WTC11 (cell line): ENCODE measurements around the gene ARHGAP26. TPM values are rescaled to one million over a fixed set of nuclear protein-coding genes. Genes with fewer than 3 reads are reported as not detected.

Experiments used
- ATAC-seq: fragments of 200-7000 bp; cut with Tn5 transposase; 2 replicates; pipeline ENCODE4 v1.10.0; 2021; ENCODE audit warnings: mild to moderate bottlenecking, moderate library complexity
- CTCF ChIA-PET: fragments of 300-600 bp; sonication (Branson Sonifier 250); formaldehyde crosslinking; loops from one replicate; lab custom pipeline; 2021; ENCODE audit warnings: antibody characterized with exemption; lab: Charles Lee
- POLR2A ChIA-PET: fragments of 350-600 bp; sonication (Branson Sonifier 250); formaldehyde crosslinking; loops from one replicate; lab custom pipeline; 2021; ENCODE audit warnings: antibody characterized with exemption; lab: Charles Lee
- DNase-seq: peaks from one replicate; pipeline ENCODE4 v3.0.0; 2021; ENCODE audit warnings: low spot score
- H3K27ac Mint-ChIP-seq: 2 replicates; pipeline ENCODE4 v1.8.0; 2021; ENCODE audit warnings: mixed read lengths
- H3K27me3 Mint-ChIP-seq: 2 replicates; pipeline ENCODE4 v1.8.0; 2021; ENCODE audit warnings: low read depth, mild to moderate bottlenecking, moderate library complexity, mixed read lengths
- H3K36me3 Mint-ChIP-seq: 2 replicates; pipeline ENCODE4 v1.8.0; 2021; ENCODE audit warnings: mixed read lengths
- H3K4me1 Mint-ChIP-seq: 2 replicates; pipeline ENCODE4 v1.8.0; 2022; ENCODE audit warnings: mixed read lengths
- H3K4me3 Mint-ChIP-seq: 2 replicates; pipeline ENCODE4 v1.8.0; 2021; ENCODE audit warnings: mild to moderate bottlenecking, moderate library complexity, mixed read lengths
- H3K9me3 Mint-ChIP-seq: 2 replicates; pipeline ENCODE4 v1.8.0; 2021; ENCODE audit warnings: mixed read lengths
- ERG ChIP-seq: fragments of 250-450 bp; sonication (Bioruptor Pico); IDR thresholded peaks from 2 replicates; pipeline ENCODE4 v1.8.0; 2021; ENCODE audit warnings: mild to moderate bottlenecking
- GABPB1 ChIP-seq: sonication (generic); formaldehyde crosslinking; IDR thresholded peaks from 2 replicates; pipeline ENCODE4 v1.8.1; 2023; ENCODE audit warnings: mild to moderate bottlenecking, missing genetic modification reagents
- GTF2I ChIP-seq: fragments of 250-450 bp; sonication (Bioruptor Pico); conservative IDR thresholded peaks from 2 replicates; pipeline ENCODE4 v1.4.0; 2021; ENCODE audit warnings: mild to moderate bottlenecking
- HMGA2 ChIP-seq: fragments of 250-450 bp; sonication (Bioruptor Pico); IDR thresholded peaks from 2 replicates; pipeline ENCODE4 v1.4.0; 2021; ENCODE audit warnings: mild to moderate bottlenecking, moderate library complexity
- JAZF1 ChIP-seq: fragments of 250-450 bp; sonication (Bioruptor Pico); IDR thresholded peaks from 2 replicates; pipeline ENCODE4 v1.9.0; 2021; ENCODE audit warnings: moderate library complexity, mild to moderate bottlenecking, inconsistent platforms
- KAT7 ChIP-seq: sonication (generic); formaldehyde crosslinking; IDR thresholded peaks from 2 replicates; pipeline ENCODE4 v1.8.1; 2023; ENCODE audit warnings: missing genetic modification reagents, mild to moderate bottlenecking, borderline replicate concordance
- NR3C1 ChIP-seq: sonication (generic); formaldehyde crosslinking; conservative IDR thresholded peaks from 2 replicates; pipeline ENCODE4 v1.8.1; 2023; ENCODE audit warnings: low read depth, mild to moderate bottlenecking, missing genetic modification reagents
- PRDM15 ChIP-seq: sonication (generic); formaldehyde crosslinking; IDR thresholded peaks from 2 replicates; pipeline ENCODE4 v1.8.0; 2022; ENCODE audit warnings: missing genetic modification reagents
- RELA ChIP-seq: sonication (generic); formaldehyde crosslinking; IDR thresholded peaks from 2 replicates; pipeline ENCODE4 v1.8.1; 2022; ENCODE audit warnings: missing genetic modification reagents, mild to moderate bottlenecking, borderline replicate concordance
- SP1 ChIP-seq: sonication (generic); formaldehyde crosslinking; conservative IDR thresholded peaks from 2 replicates; pipeline ENCODE4 v1.8.1; 2022; ENCODE audit warnings: missing genetic modification reagents
- STAT6 ChIP-seq: sonication (generic); formaldehyde crosslinking; conservative IDR thresholded peaks from 2 replicates; pipeline ENCODE4 v1.8.1; 2023; ENCODE audit warnings: mild to moderate bottlenecking, low read depth, missing genetic modification reagents, moderate library complexity
- TEAD4 ChIP-seq: sonication (generic); formaldehyde crosslinking; IDR thresholded peaks from 2 replicates; pipeline ENCODE4 v1.8.0; 2022; ENCODE audit warnings: mild to moderate bottlenecking, missing genetic modification reagents
- ZBTB43 ChIP-seq: sonication (generic); formaldehyde crosslinking; IDR thresholded peaks from 2 replicates; pipeline ENCODE4 v1.8.1; 2023; ENCODE audit warnings: mild to moderate bottlenecking, missing genetic modification reagents
- ZMAT4 ChIP-seq: fragments of 250-450 bp; sonication (Bioruptor Pico); IDR thresholded peaks from 2 replicates; pipeline ENCODE4 v1.9.0; 2021; ENCODE audit warnings: mild to moderate bottlenecking
- ZNF423 ChIP-seq: fragments of 250-450 bp; sonication (Bioruptor Pico); IDR thresholded peaks from 2 replicates; pipeline ENCODE4 v2.1.2; 2022; ENCODE audit warnings: mild to moderate bottlenecking, moderate library complexity
- ZNF425 ChIP-seq: fragments of 250-450 bp; sonication (Bioruptor Pico); conservative IDR thresholded peaks from 2 replicates; pipeline ENCODE4 v1.9.0; 2021; ENCODE audit warnings: mild to moderate bottlenecking
- total RNA-seq: library from RNA; stranded (reverse); gene quantifications from 3 replicates; pipeline ENCODE4 v1.2.3, GENCODE V29; 2021

The ARHGAP26 gene
- total RNA-seq, 1 experiment from 2014 or later = 22.3 TPM

- TF ChIP-seq ZBTB43 (no peak), JAZF1 (CRISPR knock-in tag) (no peak), ZNF423 (CRISPR knock-in tag) (no peak), RELA (CRISPR knock-in tag) (no peak)
Observed at GRCh38 chr5:143226361-143226760, 456.2 kb downstream of the ARHGAP26 start (continued).

GRCh38 chr5:143226872-143227271, 456.7 kb downstream of the ARHGAP26 start:
- no peak for TF ChIP-seq GTF2I (CRISPR knock-in tag)
- no peak for TF ChIP-seq KAT7 (CRISPR knock-in tag)
- TF ChIP-seq JAZF1 (CRISPR knock-in tag) = no peak
- CTCF ChIA-PET = interaction anchor here (2.0 kb wide), 1 partner anchor 17 kb away, joined by 5 read pairs; no protein-coding TSS in a partner anchor
- Mint-ChIP-seq H3K36me3 (no peaks in the 10 kb centered on the region), H3K4me3 (no peak overlapping the region), H3K27me3 (no peaks in the 10 kb centered on the region), H3K27ac (no peak overlapping the region), H3K9me3 (no peaks in the 10 kb centered on the region), H3K4me1 (peaks cover 10% of the 10 kb centered on the region)
- no peak for DNase-seq
- no peak for ATAC-seq
- POLR2A ChIA-PET = interaction anchor here (0.5 to 0.6 kb wide), 2 partner anchors 14 to 126 kb away, joined by 3 read pairs; no protein-coding TSS in a partner anchor

- no peak overlapping the region for H3K4me3 Mint-ChIP-seq
- DNase-seq (no peak), ATAC-seq (no peak)
- H3K27me3 Mint-ChIP-seq = no peaks in the 10 kb centered on the region
- ChIA-PET CTCF (interaction anchor here (2.0 kb wide), 1 partner anchor 18 kb away, joined by 5 read pairs; no protein-coding TSS in a partner anchor), POLR2A (interaction anchor here (0.5 kb wide), 1 partner anchor 13 kb away, joined by 3 read pairs; no protein-coding TSS in a partner anchor)
- peaks cover 10% of the 10 kb centered on the region for H3K4me1 Mint-ChIP-seq
- H3K36me3 Mint-ChIP-seq = no peaks in the 10 kb centered on the region
- no peak for TF ChIP-seq KAT7 (CRISPR knock-in tag)
- no peak for TF ChIP-seq PRDM15 (CRISPR knock-in tag)
- TF ChIP-seq ZNF425 = no peak
- no peak for TF ChIP-seq TEAD4 (CRISPR knock-in tag)
- no peak for TF ChIP-seq HMGA2
- no peak for TF ChIP-seq NR3C1 (CRISPR knock-in tag)
- no peak for TF ChIP-seq ZMAT4 (CRISPR knock-in tag)
- TF ChIP-seq GABPB1 = no peak
- TF ChIP-seq SP1 (CRISPR knock-in tag) = no peak
- TF ChIP-seq STAT6 = no peak
- TF ChIP-seq ERG (CRISPR knock-in tag) = no peak
- H3K27ac Mint-ChIP-seq = 0 out of 2 replicates have a peak overlapping the region, but pooled peaks have one; percentile 33
- no peaks in the 10 kb centered on the region for H3K9me3 Mint-ChIP-seq
Observed at GRCh38 chr5:143227301-143227700, 457.1 kb downstream of the ARHGAP26 start.
